Choroid plexus epithelial cell (primary cell): ENCODE measurements around the gene PLCL2.

Experiments used
- DNase-seq: peaks from one replicate; pipeline ENCODE4 v3.0.0-alpha.2; 2010; ENCODE audit warnings: low read depth
- H3K4me3 ChIP-seq: 2 replicates; pipeline ENCODE4 v1.5.1; 2011; ENCODE audit warnings: low read depth, mild to moderate bottlenecking, control low read depth, low read length, moderate library complexity
- CTCF ChIP-seq: conservative IDR thresholded peaks from 2 replicates; pipeline ENCODE4 v1.5.1; 2011; ENCODE audit warnings: low read depth, mild to moderate bottlenecking, control low read depth, inconsistent platforms, low read length, moderate library complexity

PLCL2 gene

GRCh38 chr3:16899919-16900318 lies 15.2 kb downstream of the PLCL2 start:
- no peak for TF ChIP-seq CTCF

GRCh38 chr3:16900779-16901440 lies 16.2 kb downstream of the PLCL2 start:
- no peak overlapping the region for H3K4me3 ChIP-seq
- DNase-seq: no peak
- TF ChIP-seq CTCF: no peak

More at GRCh38 chr3:16899919-16900318, 15.2 kb downstream of the PLCL2 start:
- no peak for DNase-seq
- no peak overlapping the region for H3K4me3 ChIP-seq

- no peak for DNase-seq
- no peak for TF ChIP-seq CTCF
These were observed 20.0 kb downstream of the PLCL2 start for GRCh38 chr3:16904423-16905417.

GRCh38 chr3:16905704-16906103 lies 20.9 kb downstream of the PLCL2 start:
- no peak for DNase-seq
- TF ChIP-seq CTCF: no peak
- no peak overlapping the region for H3K4me3 ChIP-seq

More at GRCh38 chr3:16904423-16905417, 20.0 kb downstream of the PLCL2 start:
- no peak overlapping the region for H3K4me3 ChIP-seq

- H3K4me3 ChIP-seq: no peak overlapping the region
- DNase-seq: peak; percentile 69
- TF ChIP-seq CTCF: no peak
These were observed 21.9 kb downstream of the PLCL2 start for GRCh38 chr3:16906682-16907081.

- no peak for TF ChIP-seq CTCF
- H3K4me3 ChIP-seq: no peak overlapping the region
- DNase-seq: no peak
These were observed 22.5 kb downstream of the PLCL2 start for GRCh38 chr3:16907243-16907642.
